Natural killer cell (primary cell): Measurements from ENCODE around the gene UBE2QL1. TPM values are rescaled to one million over a fixed set of nuclear protein-coding genes. Genes with fewer than 3 reads are reported as not detected.

Source experiments
- ATAC-seq, 3 donors: fragments of 150-1000 bp in 2 of 3; fragments of 200-7000 bp in 1 of 3; cut with Tn5 transposase; 1 replicate in 1 of 3; 2 replicates in 2 of 3; pipeline ENCODE4 v1.10.0; 2021; ENCODE audit warnings: mild to moderate bottlenecking in 2 of 3, moderate library complexity in 2 of 3
- DNase-seq, 2 donors: peaks; one replicate each; pipeline versions ENCODE4 v3.0.0 to v3.0.0-alpha.2; 2013 to 2021; ENCODE audit warnings: mixed read lengths in 1 of 2
- H3K27ac ChIP-seq: one replicate; pipeline ENCODE4 v1.5.1; 2013; ENCODE audit warnings: mild to moderate bottlenecking, low read length
- H3K27me3 ChIP-seq: one replicate; pipeline ENCODE4 v1.6.1; 2013; ENCODE audit warnings: low read length; ENCODE audit not compliant: control insufficient read depth, insufficient read depth
- H3K36me3 ChIP-seq: one replicate; pipeline ENCODE4 v1.6.1; 2013; ENCODE audit warnings: low read length; ENCODE audit not compliant: control insufficient read depth, insufficient read depth
- H3K4me1 ChIP-seq: one replicate; pipeline ENCODE4 v1.6.1; 2013; ENCODE audit warnings: low read length; ENCODE audit not compliant: control insufficient read depth, insufficient read depth
- H3K4me3 ChIP-seq: one replicate; pipeline ENCODE4 v1.5.1; 2013; ENCODE audit warnings: low read length
- H3K9me3 ChIP-seq: one replicate; pipeline ENCODE4 v1.6.1; 2013; ENCODE audit warnings: low read length; ENCODE audit not compliant: control insufficient read depth, insufficient read depth
- H3K27ac Mint-ChIP-seq, 2 donors: one replicate each; pipeline ENCODE4 v1.8.0; 2022; ENCODE audit warnings: mild to moderate bottlenecking in 2 of 2, mixed read lengths in 2 of 2, moderate library complexity in 1 of 2
- H3K27me3 Mint-ChIP-seq, 2 donors: one replicate each; pipeline ENCODE4 v1.8.0; 2022; ENCODE audit warnings: low read depth in 2 of 2, mixed read lengths in 2 of 2
- H3K36me3 Mint-ChIP-seq: one replicate; pipeline ENCODE4 v1.8.0; 2022; ENCODE audit warnings: mixed read lengths
- H3K4me1 Mint-ChIP-seq, 2 donors: one replicate each; pipeline ENCODE4 v1.8.0; 2022; ENCODE audit warnings: mixed read lengths in 2 of 2
- H3K4me3 Mint-ChIP-seq: one replicate; pipeline ENCODE4 v1.8.0; 2022; ENCODE audit warnings: mild to moderate bottlenecking, moderate library complexity, mixed read lengths
- H3K9me3 Mint-ChIP-seq, 2 donors: one replicate each; pipeline ENCODE4 v1.8.0; 2022; ENCODE audit warnings: mixed read lengths in 2 of 2
- CTCF ChIP-seq: fragments of 200-600 bp; IDR thresholded peaks from one replicate; pipeline ENCODE4 v1.8.0; 2022; ENCODE audit warnings: antibody characterized with exemption
- WGBS: methylation state at CpG from one replicate; pipeline ENCODE4 v1.1.7; 2013; ENCODE audit warnings: missing lambda C conversion rate; ENCODE audit not compliant: insufficient coverage; 5-methylcytosine and 5-hydroxymethylcytosine counted together
- intact Hi-C: fragments of 100-400 bp; cut with micrococcal nuclease; formaldehyde crosslinking; loops from one replicate; pipeline ENCODE4 v1.14.2; 2022
- total RNA-seq, 4 donors: library from RNA; stranded (reverse); fragments of 120-200 nt in 1 of 4; gene quantifications; one replicate each; pipeline versions ENCODE4 v1.2.3 to v1.2.4, GENCODE V29; 2013 to 2022

Gene UBE2QL1
- total RNA-seq, 3 donors from 2014 or later (not counting 1 experiment from before 2014, with no cell fraction given): not detected

- Histone ChIP-seq H3K27me3 (peaks cover under 1% of the 10 kb centered on the region), H3K27ac (no peak overlapping the region), H3K9me3 (no peaks in the 10 kb centered on the region), H3K4me3 (no peak overlapping the region), H3K4me1 (no peaks in the 10 kb centered on the region), H3K36me3 (no peaks in the 10 kb centered on the region)
- Mint-ChIP-seq H3K27me3 (peaks cover 11 to 26% of the 10 kb centered on the region in 2 donors), H3K9me3 (no peaks in the 10 kb centered on the region), H3K27ac (no peak overlapping the region), H3K4me3 (no peak overlapping the region), H3K4me1 (no peaks in the 10 kb centered on the region), H3K36me3 (no peaks in the 10 kb centered on the region)
- DNase-seq: no peak
- intact Hi-C loops: no loop called here
- ATAC-seq: no peak
- 73% methylated on average over 6 of the region's 6 CpGs for WGBS
- no peak for TF ChIP-seq CTCF
Observed at GRCh38 chr5:6456766-6457370, 8.2 kb downstream of the UBE2QL1 start.

DNA sequence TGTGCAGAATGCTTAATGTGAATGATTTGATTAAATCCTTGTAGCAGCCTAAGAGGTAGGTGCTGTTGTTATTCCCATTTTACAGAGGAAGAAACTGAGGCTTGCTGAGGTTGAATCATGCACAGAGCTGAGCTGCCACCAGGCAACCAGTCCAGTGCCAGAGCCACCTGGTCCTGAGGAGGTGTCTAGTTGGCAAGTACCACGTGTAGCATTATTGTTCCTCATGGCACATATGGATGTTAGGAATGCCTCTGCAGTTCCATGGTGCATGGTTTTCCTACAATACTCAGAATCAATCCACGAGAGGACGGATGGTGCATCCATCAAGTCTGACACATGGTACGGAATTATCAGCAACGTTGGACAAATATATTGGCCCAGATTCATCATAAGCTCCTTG is 8.9 kb downstream of the UBE2QL1 start:
- no peaks in the 10 kb centered on the region for H3K9me3 ChIP-seq
- Mint-ChIP-seq H3K27ac (no peak overlapping the region), H3K36me3 (no peaks in the 10 kb centered on the region), H3K9me3 (no peaks in the 10 kb centered on the region), H3K4me1 (no peaks in the 10 kb centered on the region), H3K27me3 (peaks cover 11 to 24% of the 10 kb centered on the region in 2 donors), H3K4me3 (no peak overlapping the region)
- DNase-seq (no peak), ATAC-seq (no peak)
- no peaks in the 10 kb centered on the region for H3K27me3 ChIP-seq
- no peaks in the 10 kb centered on the region for H3K4me1 ChIP-seq
- no peak overlapping the region for H3K4me3 ChIP-seq
- no peak for TF ChIP-seq CTCF
- no peak overlapping the region for H3K27ac ChIP-seq
- 83% methylated on average over 5 of the region's 5 CpGs for WGBS
- no peaks in the 10 kb centered on the region for H3K36me3 ChIP-seq
- intact Hi-C loops: no loop called here

DNA sequence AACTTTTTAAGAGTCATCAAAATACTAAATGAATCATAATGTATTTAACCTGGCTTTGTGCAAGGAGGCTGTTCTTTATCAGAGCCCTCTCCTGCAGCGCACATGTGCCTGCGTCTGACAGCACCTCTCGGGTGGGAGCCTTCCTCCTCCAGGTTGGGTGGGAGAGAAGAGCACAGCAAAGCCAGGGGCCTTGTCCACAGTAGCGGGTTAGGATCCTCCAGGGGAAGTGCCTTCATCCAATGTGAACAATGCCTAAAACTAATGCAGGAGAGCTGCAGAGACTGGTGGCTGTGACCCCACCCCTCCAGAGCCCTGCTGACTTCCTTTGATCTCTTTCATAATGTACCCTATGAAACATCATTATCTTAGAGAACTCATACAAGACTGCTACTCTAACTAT is 10.2 kb downstream of the UBE2QL1 start:
- no peaks in the 10 kb centered on the region for H3K9me3 ChIP-seq
- ATAC-seq (no peak), DNase-seq (no peak)
- intact Hi-C loops: no loop called here
- no peak overlapping the region for H3K27ac Mint-ChIP-seq
- H3K4me3 Mint-ChIP-seq: no peak overlapping the region
- 96% methylated on average over 4 of the region's 4 CpGs for WGBS
- no peak overlapping the region for H3K27ac ChIP-seq
- H3K9me3 Mint-ChIP-seq: no peaks in the 10 kb centered on the region
- peaks cover 11 to 18% of the 10 kb centered on the region in 2 donors for H3K27me3 Mint-ChIP-seq
- no peaks in the 10 kb centered on the region for H3K4me1 ChIP-seq
- H3K36me3 ChIP-seq: no peaks in the 10 kb centered on the region
- H3K4me1 Mint-ChIP-seq: no peaks in the 10 kb centered on the region
- H3K4me3 ChIP-seq: no peak overlapping the region
- no peaks in the 10 kb centered on the region for H3K36me3 Mint-ChIP-seq
- no peak for TF ChIP-seq CTCF
- H3K27me3 ChIP-seq: no peaks in the 10 kb centered on the region

DNA sequence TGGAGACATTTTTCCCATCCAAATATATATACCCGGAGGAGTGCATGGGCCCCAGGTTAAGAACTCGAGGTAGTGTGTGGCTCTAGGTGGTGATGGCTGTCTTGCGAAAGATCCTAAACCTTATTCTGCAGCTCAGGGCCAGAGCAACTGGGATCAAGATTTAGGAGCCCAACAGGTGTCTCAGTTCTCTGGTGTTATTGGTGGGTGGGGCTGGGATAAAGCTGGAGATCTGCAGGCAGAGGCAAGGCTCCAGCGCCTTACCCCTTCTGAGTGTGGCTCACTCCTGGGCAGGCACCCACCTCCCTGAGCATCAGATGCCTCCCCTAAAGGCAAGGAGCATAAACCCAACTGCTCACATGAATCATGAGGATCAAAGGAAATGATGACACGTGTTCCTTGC is 11.2 kb downstream of the UBE2QL1 start:
- no peaks in the 10 kb centered on the region for H3K27me3 ChIP-seq
- intact Hi-C loops: no loop called here
- 64% methylated on average over 5 of the region's 5 CpGs for WGBS
- H3K36me3 ChIP-seq: no peaks in the 10 kb centered on the region
- no peak overlapping the region for H3K4me3 ChIP-seq
- Mint-ChIP-seq H3K27me3 (peaks cover 11 to 18% of the 10 kb centered on the region in 2 donors), H3K4me3 (no peak overlapping the region), H3K36me3 (no peaks in the 10 kb centered on the region), H3K27ac (no peak overlapping the region), H3K4me1 (no peaks in the 10 kb centered on the region), H3K9me3 (no peaks in the 10 kb centered on the region)
- no peaks in the 10 kb centered on the region for H3K4me1 ChIP-seq
- H3K27ac ChIP-seq: no peak overlapping the region
- ATAC-seq: no peak
- no peak for TF ChIP-seq CTCF
- DNase-seq: no peak
- no peaks in the 10 kb centered on the region for H3K9me3 ChIP-seq
